Caco-2 (cell line): ENCODE measurements around the gene SOAT2. TPM values are rescaled to one million over a fixed set of nuclear protein-coding genes. Genes with fewer than 3 reads are reported as not detected.
"Not testable (repeated sequence)": the region's sequence is repeated elsewhere in the genome, so short reads cannot be mapped to it uniquely, and the experiment has no call there.

ENCODE experiments used
- BruUV-seq: library from RNA; stranded (reverse); fragments of 400-500 nt; replicated peaks from 2 replicates; lab custom pipeline; 2021; lab: Mats Ljungman, UMichigan
- CTCF ChIA-PET: fragments of 300-600 bp; sonication (Branson Sonifier 250); formaldehyde crosslinking; loops from one replicate; lab custom pipeline; 2022; ENCODE audit warnings: antibody characterized with exemption; lab: Charles Lee
- POLR2A ChIA-PET: fragments of 300-600 bp; sonication (Branson Sonifier 250); formaldehyde crosslinking; loops from one replicate; lab custom pipeline; 2022; ENCODE audit warnings: antibody characterized with exemption; lab: Charles Lee
- DNase-seq, 2 experiments: peaks; one replicate each; pipeline versions ENCODE4 v3.0.0 to v3.0.0-alpha.2; 2020 to 2022
- H3K27me3 ChIP-seq: replicated peaks from 2 replicates; pipeline ENCODE4 v1.6.0; 2011; ENCODE audit warnings: low read length; ENCODE audit not compliant: control insufficient read depth, insufficient read depth
- H3K36me3 ChIP-seq: 2 replicates; pipeline ENCODE4 v1.5.1; 2011; ENCODE audit warnings: low read length; ENCODE audit not compliant: control insufficient read depth, insufficient read depth
- H3K4me1 ChIP-seq: fragments of 250-450 bp; sonication (Bioruptor Pico); 2 replicates; pipeline ENCODE4 v1.5.1; 2020; ENCODE audit warnings: mild to moderate bottlenecking
- H3K4me3 ChIP-seq: 2 replicates; pipeline ENCODE4 v1.5.1; 2011; ENCODE audit warnings: low read depth, mild to moderate bottlenecking, control low read depth, low read length
- H3K9me3 ChIP-seq: fragments of 250-450 bp; sonication (Bioruptor Pico); 2 replicates; pipeline ENCODE4 v1.5.1; 2020; ENCODE audit warnings: mild to moderate bottlenecking, moderate library complexity
- H3K27ac Mint-ChIP-seq: one replicate; pipeline ENCODE4 v1.8.0; 2022; ENCODE audit warnings: mixed read lengths; ENCODE audit not compliant: unreplicated experiment
- H3K27me3 Mint-ChIP-seq: one replicate; pipeline ENCODE4 v1.8.0; 2022; ENCODE audit warnings: mixed read lengths; ENCODE audit not compliant: insufficient read depth, unreplicated experiment
- H3K36me3 Mint-ChIP-seq: one replicate; pipeline ENCODE4 v1.8.0; 2022; ENCODE audit warnings: mild to moderate bottlenecking, mixed read lengths; ENCODE audit not compliant: insufficient read depth, unreplicated experiment
- H3K4me1 Mint-ChIP-seq: one replicate; pipeline ENCODE4 v1.8.0; 2022; ENCODE audit warnings: low read depth, mixed read lengths; ENCODE audit not compliant: unreplicated experiment
- H3K4me3 Mint-ChIP-seq: one replicate; pipeline ENCODE4 v1.8.0; 2022; ENCODE audit warnings: mild to moderate bottlenecking, moderate library complexity, mixed read lengths; ENCODE audit not compliant: unreplicated experiment
- H3K9me3 Mint-ChIP-seq: one replicate; pipeline ENCODE4 v1.8.0; 2022; ENCODE audit warnings: mixed read lengths; ENCODE audit not compliant: unreplicated experiment
- CTCF ChIP-seq, 2 experiments: fragments of 200-600 bp in 1 of 2; IDR thresholded peaks; 1 replicate in 1 of 2; 2 replicates in 1 of 2; pipeline versions ENCODE4 v1.5.1 to v1.8.0; 2011 to 2022; ENCODE audit warnings: antibody characterized with exemption in 1 of 2, control low read depth in 1 of 2, inconsistent platforms in 1 of 2, low read depth in 1 of 2, low read length in 1 of 2, mild to moderate bottlenecking in 1 of 2, moderate library complexity in 1 of 2; ENCODE audit not compliant: insufficient read depth in 1 of 2, severe bottlenecking in 1 of 2, unreplicated experiment in 1 of 2
- intact Hi-C: fragments of 100-400 bp; cut with micrococcal nuclease; formaldehyde crosslinking; loops from one replicate; pipeline ENCODE4 v1.10.0; 2022; ENCODE audit not compliant: unreplicated experiment
- total RNA-seq: library from RNA; stranded (reverse); gene quantifications from 2 replicates; pipeline ENCODE4 v1.2.3, GENCODE V29; 2022

SOAT2 gene
- total RNA-seq, 1 experiment from 2014 or later = 6.5 TPM

DNA sequence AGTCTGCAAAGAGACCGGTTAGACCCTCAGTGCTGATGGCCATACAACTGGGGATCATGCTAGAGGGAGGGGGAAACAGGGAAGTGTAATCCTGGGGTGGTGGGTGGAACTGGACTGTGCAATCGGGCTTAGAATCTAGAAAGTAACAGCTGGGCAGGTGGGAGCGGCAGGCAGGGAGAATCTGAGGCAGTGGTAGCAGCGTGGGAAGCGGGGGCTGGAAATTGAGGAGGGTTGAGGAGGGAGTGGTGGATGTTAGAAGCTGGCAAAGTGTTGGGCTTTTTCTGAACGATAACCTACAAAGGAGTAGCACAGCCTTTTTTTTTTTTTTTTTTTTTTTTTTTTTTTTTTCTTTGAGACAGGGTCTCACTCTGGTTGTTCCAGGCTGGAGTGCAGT lies 8.9 kb upstream of the SOAT2 start:
- H3K36me3 Mint-ChIP-seq = peaks cover 3% of the 10 kb centered on the region
- no TSS peak for BruUV-seq
- no peak for DNase-seq
- no peak overlapping the region for H3K27ac Mint-ChIP-seq
- H3K9me3 Mint-ChIP-seq = no peaks in the 10 kb centered on the region
- ChIA-PET CTCF (interaction anchor here (0.7 kb wide), 1 partner anchor 28 kb away, joined by 3 read pairs; no protein-coding TSS in a partner anchor), POLR2A (interaction anchor here (1.0 kb wide), 1 partner anchor 15 kb away, joined by 5 read pairs; the partner anchor contains the start of gene SPRYD3)
- H3K4me3 Mint-ChIP-seq = no peak overlapping the region
- H3K4me1 ChIP-seq = peaks cover 13% of the 10 kb centered on the region
- intact Hi-C loops = no loop called here
- H3K36me3 ChIP-seq = no peaks in the 10 kb centered on the region
- H3K4me3 ChIP-seq = no peak overlapping the region
- no peaks in the 10 kb centered on the region for H3K27me3 ChIP-seq
- peaks cover 26% of the 10 kb centered on the region for H3K4me1 Mint-ChIP-seq
- H3K9me3 ChIP-seq = no peaks in the 10 kb centered on the region
- TF ChIP-seq CTCF (IDR thresholded peaks at IDR 0.05; ENCODE audit: insufficient read depth in 1 of 2, low read depth in 1 of 2, low read length in 1 of 2, severe bottlenecking in 1 of 2, unreplicated experiment in 1 of 2) = no peak
- no peaks in the 10 kb centered on the region for H3K27me3 Mint-ChIP-seq

- CTCF ChIA-PET, BruUV-seq, H3K9me3 Mint-ChIP-seq, H3K27me3 ChIP-seq, intact Hi-C loops, H3K4me3 ChIP-seq, H3K27me3 Mint-ChIP-seq, H3K4me3 Mint-ChIP-seq, H3K36me3 Mint-ChIP-seq, H3K36me3 ChIP-seq, H3K9me3 ChIP-seq, POLR2A ChIA-PET, H3K27ac Mint-ChIP-seq: not testable (repeated sequence)
- H3K4me1 Mint-ChIP-seq = peaks cover 27% of the 10 kb centered on the region
- peak in 1 of 2 experiments; percentile 12 for DNase-seq
- H3K4me1 ChIP-seq = peaks cover 13% of the 10 kb centered on the region
Observed at GRCh38 chr12:53094796-53095595, 8.3 kb upstream of the SOAT2 start.

DNA sequence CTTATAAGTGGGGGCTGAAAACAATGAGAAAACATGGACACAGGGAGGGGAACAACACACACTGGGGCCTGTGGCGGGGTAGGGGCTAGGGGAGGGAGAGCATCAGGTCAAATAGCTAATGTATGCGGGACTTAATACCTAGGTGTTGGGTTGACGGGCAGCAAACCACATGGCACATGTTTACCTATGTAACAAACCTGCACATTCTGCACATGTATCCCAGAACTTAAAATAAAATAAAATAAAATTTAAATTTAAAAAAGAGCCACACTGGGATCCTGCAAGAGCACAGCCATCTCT lies 7.7 kb upstream of the SOAT2 start:
- H3K4me3 ChIP-seq, intact Hi-C loops, H3K27me3 ChIP-seq, CTCF ChIA-PET, H3K36me3 ChIP-seq, H3K27me3 Mint-ChIP-seq, BruUV-seq, DNase-seq, H3K9me3 ChIP-seq, H3K27ac Mint-ChIP-seq, H3K4me3 Mint-ChIP-seq, POLR2A ChIA-PET, H3K36me3 Mint-ChIP-seq, H3K9me3 Mint-ChIP-seq: not testable (repeated sequence)
- peaks cover 13% of the 10 kb centered on the region for H3K4me1 ChIP-seq
- peaks cover 27% of the 10 kb centered on the region for H3K4me1 Mint-ChIP-seq

DNA sequence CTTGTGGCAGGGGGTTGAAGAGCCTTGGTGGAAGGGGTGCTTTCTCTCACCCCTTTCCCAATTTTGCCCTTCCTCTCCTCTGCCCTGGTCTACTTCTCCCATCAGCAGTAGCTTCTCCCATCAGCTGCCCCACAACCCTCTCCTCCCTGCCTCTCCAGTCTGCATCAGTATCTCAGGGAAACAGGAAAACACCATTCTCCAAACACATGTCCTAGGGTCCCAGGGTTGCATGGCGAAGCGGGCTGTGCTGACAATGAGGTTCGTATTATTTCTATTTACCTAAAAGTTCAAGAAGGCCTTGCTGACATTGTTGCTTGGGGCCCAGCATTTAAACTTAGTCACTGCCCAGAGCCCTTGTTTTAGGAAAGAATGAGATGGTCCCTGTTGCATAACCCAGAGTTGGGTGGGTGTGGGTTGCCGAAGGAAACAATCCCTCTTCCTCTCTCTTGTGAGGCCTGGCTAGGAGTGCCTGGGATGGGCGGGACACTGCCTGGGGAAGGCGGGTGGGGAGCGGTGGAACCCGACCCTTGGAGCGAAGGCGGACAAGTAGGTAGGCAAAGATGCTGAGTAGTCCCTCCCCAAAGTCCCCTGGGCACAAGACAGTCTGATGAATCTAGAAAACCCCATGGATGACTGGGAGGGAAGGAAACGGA lies 7.1 kb upstream of the SOAT2 start:
- no peaks in the 10 kb centered on the region for H3K9me3 Mint-ChIP-seq
- ChIA-PET POLR2A (no interaction called here), CTCF (no interaction called here)
- intact Hi-C loops = no loop called here
- H3K4me1 Mint-ChIP-seq = peaks cover 27% of the 10 kb centered on the region
- Histone ChIP-seq H3K4me3 (no peak overlapping the region), H3K27me3 (no peaks in the 10 kb centered on the region), H3K4me1 (peaks cover 13% of the 10 kb centered on the region), H3K9me3 (no peaks in the 10 kb centered on the region), H3K36me3 (no peaks in the 10 kb centered on the region)
- DNase-seq = peak in 1 of 2 experiments; percentile 9
- H3K36me3 Mint-ChIP-seq = peaks cover 6% of the 10 kb centered on the region
- no peaks in the 10 kb centered on the region for H3K27me3 Mint-ChIP-seq
- BruUV-seq = no TSS peak
- peak overlapping the region; percentile 68 for H3K4me3 Mint-ChIP-seq
- TF ChIP-seq CTCF (IDR thresholded peaks at IDR 0.05; ENCODE audit: insufficient read depth in 1 of 2, low read depth in 1 of 2, low read length in 1 of 2, severe bottlenecking in 1 of 2, unreplicated experiment in 1 of 2) = no peak
- no peak overlapping the region for H3K27ac Mint-ChIP-seq
